Kidney epithelial cell (primary cell): ENCODE results near the gene ZNF536. TPM values are rescaled to one million over a fixed set of nuclear protein-coding genes. Genes with fewer than 3 reads are reported as not detected.
"Not testable (repeated sequence)": the region's sequence is repeated elsewhere in the genome, so short reads cannot be mapped to it uniquely, and the experiment has no call there.

Source experiments
- DNase-seq: peaks from one replicate; pipeline ENCODE4 v3.0.0-alpha.2; 2010; ENCODE audit warnings: low read depth
- H3K27me3 ChIP-seq: 2 replicates; pipeline ENCODE4 v1.6.0; 2011; ENCODE audit warnings: low read length; ENCODE audit not compliant: control insufficient read depth, insufficient read depth
- H3K36me3 ChIP-seq: 2 replicates; pipeline ENCODE4 v1.5.1; 2011; ENCODE audit warnings: low read length; ENCODE audit not compliant: control insufficient read depth, insufficient read depth
- H3K4me3 ChIP-seq: 2 replicates; pipeline ENCODE4 v1.5.1; 2011; ENCODE audit warnings: low read depth, mild to moderate bottlenecking, control low read depth, low read length
- total RNA-seq: library from RNA; depleted of rRNA; stranded (reverse); fragments of >200 nt; gene quantifications from 2 replicates; pipeline ENCODE4 v1.2.3, GENCODE V29; 2015
- TF ChIP-seq, protein P1 (sequence below): IDR thresholded peaks from 2 replicates; pipeline ENCODE4 v1.5.1; 2011; ENCODE audit warnings: mild to moderate bottlenecking, moderate library complexity, low read length, control low read depth, inconsistent platforms; ENCODE audit not compliant: insufficient read depth, poor library complexity, severe bottlenecking

Gene ZNF536
- total RNA-seq, 1 donor from 2014 or later: 0.13 TPM

- TF ChIP-seq, protein P1, sequence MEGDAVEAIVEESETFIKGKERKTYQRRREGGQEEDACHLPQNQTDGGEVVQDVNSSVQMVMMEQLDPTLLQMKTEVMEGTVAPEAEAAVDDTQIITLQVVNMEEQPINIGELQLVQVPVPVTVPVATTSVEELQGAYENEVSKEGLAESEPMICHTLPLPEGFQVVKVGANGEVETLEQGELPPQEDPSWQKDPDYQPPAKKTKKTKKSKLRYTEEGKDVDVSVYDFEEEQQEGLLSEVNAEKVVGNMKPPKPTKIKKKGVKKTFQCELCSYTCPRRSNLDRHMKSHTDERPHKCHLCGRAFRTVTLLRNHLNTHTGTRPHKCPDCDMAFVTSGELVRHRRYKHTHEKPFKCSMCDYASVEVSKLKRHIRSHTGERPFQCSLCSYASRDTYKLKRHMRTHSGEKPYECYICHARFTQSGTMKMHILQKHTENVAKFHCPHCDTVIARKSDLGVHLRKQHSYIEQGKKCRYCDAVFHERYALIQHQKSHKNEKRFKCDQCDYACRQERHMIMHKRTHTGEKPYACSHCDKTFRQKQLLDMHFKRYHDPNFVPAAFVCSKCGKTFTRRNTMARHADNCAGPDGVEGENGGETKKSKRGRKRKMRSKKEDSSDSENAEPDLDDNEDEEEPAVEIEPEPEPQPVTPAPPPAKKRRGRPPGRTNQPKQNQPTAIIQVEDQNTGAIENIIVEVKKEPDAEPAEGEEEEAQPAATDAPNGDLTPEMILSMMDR: no peak
- no peaks in the 10 kb centered on the region for H3K27me3 ChIP-seq
- no peaks in the 10 kb centered on the region for H3K36me3 ChIP-seq
- H3K4me3 ChIP-seq: no peak overlapping the region
- no peak for DNase-seq
These were observed 27.4 kb upstream of the ZNF536 start for GRCh38 chr19:30344446-30345425.

GRCh38 chr19:30345686-30346085 is 26.5 kb upstream of the ZNF536 start:
- Histone ChIP-seq H3K36me3 (no peaks in the 10 kb centered on the region), H3K4me3 (no peak overlapping the region), H3K27me3 (no peaks in the 10 kb centered on the region)
- TF ChIP-seq, protein P1: no peak
- no peak for DNase-seq

DNA sequence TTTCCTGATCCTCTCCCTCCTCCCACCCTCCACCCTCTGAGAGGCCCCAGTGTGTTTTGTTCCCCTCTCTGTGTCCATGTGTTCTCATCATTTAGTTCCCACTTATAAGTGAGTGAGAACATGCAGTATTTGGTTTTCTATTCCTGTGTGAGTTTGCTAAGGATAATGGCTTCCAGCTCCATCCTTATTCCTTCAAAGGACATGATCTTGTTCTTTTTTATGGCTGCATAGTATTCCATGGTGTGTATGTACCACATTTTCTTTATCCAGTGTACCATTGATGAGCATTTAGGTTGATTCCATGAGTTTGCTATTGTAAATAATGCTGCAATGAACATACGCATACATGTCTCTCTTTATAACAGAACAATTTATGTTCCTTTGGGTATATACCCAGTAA is 25.7 kb upstream of the ZNF536 start:
- not testable (repeated sequence) for DNase-seq

GRCh38 chr19:30349131-30349730 is 23.0 kb upstream of the ZNF536 start:
- no peak for DNase-seq
- no peaks in the 10 kb centered on the region for H3K27me3 ChIP-seq
- no peak overlapping the region for H3K4me3 ChIP-seq
- TF ChIP-seq, protein P1: no peak
- H3K36me3 ChIP-seq: no peaks in the 10 kb centered on the region

More for the DNA sequence above, 25.7 kb upstream of the ZNF536 start:
- H3K27me3 ChIP-seq, H3K4me3 ChIP-seq, H3K36me3 ChIP-seq: not testable (repeated sequence)

DNA sequence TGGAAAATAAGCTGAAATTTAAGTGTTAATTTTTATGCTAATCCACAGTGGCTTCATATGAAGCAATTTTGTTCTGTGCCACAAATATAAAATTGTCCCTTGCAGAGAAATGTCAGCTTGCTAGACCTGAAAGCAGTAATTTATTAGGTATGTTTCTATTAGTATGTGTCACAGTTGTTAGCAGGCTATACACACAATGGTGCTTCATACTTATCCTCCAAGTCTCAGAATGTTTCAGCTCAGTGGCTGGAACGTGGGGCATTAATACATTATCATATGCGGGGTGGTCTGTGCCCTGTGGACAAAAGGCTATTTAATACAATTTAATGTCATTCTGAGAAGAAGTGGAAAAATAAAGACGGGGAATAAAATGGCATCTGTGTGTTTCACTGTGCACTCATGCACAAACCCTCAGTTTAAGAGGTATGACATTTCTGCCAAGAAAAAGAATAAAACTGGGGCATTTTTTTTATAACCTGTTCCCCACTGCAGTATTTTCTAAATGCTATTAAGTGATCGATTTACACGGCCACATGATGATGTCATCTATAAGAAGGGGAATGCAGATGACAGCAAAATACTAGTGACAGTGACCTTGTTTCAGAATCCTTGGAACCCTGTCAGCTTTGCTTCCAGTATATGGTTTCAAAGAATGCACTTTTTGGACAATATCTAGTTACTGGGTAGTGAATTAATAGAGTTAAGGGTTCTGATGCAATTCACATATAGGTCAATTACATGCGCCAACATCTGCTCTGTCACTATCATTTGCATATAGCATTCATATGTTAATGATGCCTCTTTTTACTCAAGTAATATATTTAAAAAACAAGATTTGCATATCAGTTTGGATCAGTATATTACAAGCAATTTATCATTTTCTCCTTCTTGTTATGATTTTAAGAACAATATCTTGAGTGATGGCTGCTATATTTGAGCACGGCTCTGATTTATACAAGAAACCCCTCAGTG is 21.2 kb upstream of the ZNF536 start:
- H3K27me3 ChIP-seq: no peaks in the 10 kb centered on the region

More for the DNA sequence above, 21.2 kb upstream of the ZNF536 start:
- H3K4me3 ChIP-seq: no peak overlapping the region
- TF ChIP-seq, protein P1: no peak
- no peak for DNase-seq
- H3K36me3 ChIP-seq: no peaks in the 10 kb centered on the region
